CD4-positive, alpha-beta T cell treated with Interleukin-1 beta for 1 hour (primary cell): ENCODE measurements around the gene TCEAL7.
"Not testable (repeated sequence)": the region's sequence is repeated elsewhere in the genome, so short reads cannot be mapped to it uniquely, and the experiment has no call there.

Experiments used
- DNase-seq, 2 donors: peaks; one replicate each; pipeline ENCODE4 v3.0.0-alpha.2; 2020 to 2022

TCEAL7 gene

GRCh38 chrX:103329991-103330390 is at the start of gene TCEAL7:
Gene TCEAL7 (plus strand): TSS chrX:103330239. CDS start chrX:103331404, 1,165 bp downstream.
- DNase-seq = no peak

- DNase-seq = no peak
Observed at GRCh38 chrX:103293118-103293517, 36.9 kb upstream of the TCEAL7 start.

GRCh38 chrX:103304705-103305104 is 25.3 kb upstream of the TCEAL7 start:
- no peak for DNase-seq

- DNase-seq = not testable (repeated sequence)
Observed at GRCh38 chrX:103305666-103306065, 24.4 kb upstream of the TCEAL7 start.

GRCh38 chrX:103309860-103310554 is 20.0 kb upstream of the TCEAL7 start:
- DNase-seq = no peak

GRCh38 chrX:103310555-103311398 is 19.3 kb upstream of the TCEAL7 start, which contains the start of gene BEX2:
Gene BEX2 (minus strand): TSS chrX:103310990. CDS start chrX:103309976, 1,014 bp downstream.
- DNase-seq = peak; percentile 85 to 87

- DNase-seq = no peak
Observed at GRCh38 chrX:103311399-103311780, 18.6 kb upstream of the TCEAL7 start.

- no peak for DNase-seq
Observed at GRCh38 chrX:103330681-103331288, 746 bp downstream of the TCEAL7 start.

GRCh38 chrX:103338663-103339062 is 8.6 kb downstream of the TCEAL7 start:
- DNase-seq = no peak

GRCh38 chrX:103343105-103343504 is 13.1 kb downstream of the TCEAL7 start:
- DNase-seq = peak in 1 of 2 donors; percentile 26

- no peak for DNase-seq
Observed at GRCh38 chrX:103344606-103345005, 14.6 kb downstream of the TCEAL7 start.

GRCh38 chrX:103347682-103348397 is 17.8 kb downstream of the TCEAL7 start:
- no peak for DNase-seq

- no peak for DNase-seq
Observed at GRCh38 chrX:103356130-103356798, 26.2 kb downstream of the TCEAL7 start, which contains the start of gene TCEAL9. Gene TCEAL9 (plus strand): TSS chrX:103356506. CDS start chrX:103357685, 1,179 bp downstream.

- DNase-seq = no peak
Observed at GRCh38 chrX:103356858-103357257, 26.8 kb downstream of the TCEAL7 start.

GRCh38 chrX:103357871-103358270 is 27.8 kb downstream of the TCEAL7 start:
- no peak for DNase-seq

GRCh38 chrX:103359605-103360004 is 29.6 kb downstream of the TCEAL7 start:
- not testable (repeated sequence) for DNase-seq

- no peak for DNase-seq
Observed at GRCh38 chrX:103360092-103360491, 30.1 kb downstream of the TCEAL7 start.

- no peak for DNase-seq
Observed at GRCh38 chrX:103360916-103361315, 30.9 kb downstream of the TCEAL7 start.

- DNase-seq = no peak
Observed at GRCh38 chrX:103361798-103362197, 31.8 kb downstream of the TCEAL7 start.

- no peak for DNase-seq
Observed at GRCh38 chrX:103362474-103362873, 32.4 kb downstream of the TCEAL7 start.

- DNase-seq = no peak
Observed at GRCh38 chrX:103363046-103363445, 33.0 kb downstream of the TCEAL7 start.

GRCh38 chrX:103367502-103367901 is 37.5 kb downstream of the TCEAL7 start:
- no peak for DNase-seq
